GM23338 (cell line): Measurements from ENCODE around the gene RAB3GAP2. TPM values are rescaled to one million over a fixed set of nuclear protein-coding genes. Genes with fewer than 3 reads are reported as not detected.

ENCODE experiments used
- ATAC-seq: fragments of 200-7000 bp; cut with Tn5 transposase; 3 replicates; pipeline ENCODE4 v1.9.1; 2020
- DNase-seq: peaks from one replicate; pipeline ENCODE4 v3.0.0-alpha.2; 2015; ENCODE audit warnings: low spot score
- H2AFZ ChIP-seq: fragments of 200-600 bp; sonication (generic); 2 replicates; pipeline ENCODE4 v1.8.0; 2016; ENCODE audit warnings: antibody characterized with exemption, mild to moderate bottlenecking, moderate library complexity
- H3F3A ChIP-seq: fragments of 200-600 bp; sonication (generic); replicated peaks from 2 replicates; pipeline ENCODE4 v1.8.0; 2017; ENCODE audit warnings: antibody characterized with exemption, mixed run types, low read depth
- H3K27ac ChIP-seq: fragments of 200-600 bp; sonication (generic); 2 replicates; pipeline ENCODE4 v1.6.1; 2016; ENCODE audit warnings: low read depth
- H3K27me3 ChIP-seq: fragments of 200-600 bp; sonication (generic); 2 replicates; pipeline ENCODE4 v1.8.0; 2016; ENCODE audit warnings: mild to moderate bottlenecking, mixed run types, moderate library complexity; ENCODE audit not compliant: insufficient read depth
- H3K36me3 ChIP-seq: fragments of 200-600 bp; sonication (generic); 2 replicates; pipeline ENCODE4 v1.8.0; 2016; ENCODE audit warnings: mild to moderate bottlenecking; ENCODE audit not compliant: insufficient read depth
- H3K4me1 ChIP-seq: fragments of 200-600 bp; sonication (generic); 2 replicates; pipeline ENCODE4 v1.8.0; 2016; ENCODE audit warnings: mild to moderate bottlenecking, moderate library complexity; ENCODE audit not compliant: insufficient read depth
- H3K4me2 ChIP-seq: fragments of 200-600 bp; sonication (generic); 2 replicates; pipeline ENCODE4 v1.7.1; 2017; ENCODE audit warnings: mixed run types
- H3K4me3 ChIP-seq: fragments of 200-600 bp; sonication (generic); 2 replicates; pipeline ENCODE4 v1.6.1; 2016; ENCODE audit warnings: mixed run types
- H3K79me2 ChIP-seq: fragments of 200-600 bp; sonication (generic); replicated peaks from 2 replicates; pipeline ENCODE4 v1.8.0; 2017; ENCODE audit warnings: mild to moderate bottlenecking; ENCODE audit not compliant: insufficient read depth
- H3K9me2 ChIP-seq: fragments of 200-600 bp; sonication (generic); 2 replicates; pipeline ENCODE4 v1.8.0; 2017; ENCODE audit not compliant: insufficient read depth
- H4K20me1 ChIP-seq: fragments of 200-600 bp; sonication (generic); replicated peaks from 2 replicates; pipeline ENCODE4 v1.8.0; 2017; ENCODE audit warnings: mild to moderate bottlenecking; ENCODE audit not compliant: insufficient read depth
- H3K27ac Mint-ChIP-seq: 2 replicates; pipeline ENCODE4 v1.8.0; 2020; ENCODE audit warnings: inconsistent platforms, mild to moderate bottlenecking, moderate library complexity, mixed read lengths
- H3K27me3 Mint-ChIP-seq: 3 replicates; pipeline ENCODE4 v1.8.0; 2022; ENCODE audit warnings: low read depth, mild to moderate bottlenecking, moderate library complexity, mixed read lengths, inconsistent platforms; ENCODE audit not compliant: insufficient read depth, poor library complexity
- H3K36me3 Mint-ChIP-seq: 3 replicates; pipeline ENCODE4 v1.8.0; 2021; ENCODE audit warnings: low read depth, mild to moderate bottlenecking, inconsistent platforms, moderate library complexity, mixed read lengths
- H3K4me1 Mint-ChIP-seq: 3 replicates; pipeline ENCODE4 v1.8.0; 2020; ENCODE audit warnings: mild to moderate bottlenecking, inconsistent platforms, mixed read lengths
- H3K4me3 Mint-ChIP-seq: 3 replicates; pipeline ENCODE4 v1.8.0; 2021; ENCODE audit warnings: moderate library complexity, mild to moderate bottlenecking, inconsistent platforms, mixed read lengths
- H3K9me3 Mint-ChIP-seq: 3 replicates; pipeline ENCODE4 v1.8.0; 2020; ENCODE audit warnings: moderate library complexity, mild to moderate bottlenecking, inconsistent platforms, mixed read lengths
- CREB1 ChIP-seq: fragments of 250-450 bp; sonication (Bioruptor Pico); IDR thresholded peaks from 2 replicates; pipeline ENCODE4 v1.5.0; 2020; ENCODE audit warnings: low read depth, mild to moderate bottlenecking, moderate library complexity
- CTCF ChIP-seq, 2 experiments: fragments of 200-600 bp in 1 of 2; sonication (generic) in 1 of 2; conservative IDR thresholded peaks; 2 replicates each; pipeline versions ENCODE4 v1.5.1 to v1.6.1; 2016 to 2017; ENCODE audit warnings: antibody characterized with exemption in 2 of 2, low read depth in 2 of 2, mild to moderate bottlenecking in 2 of 2, moderate library complexity in 1 of 2
- ETS1 ChIP-seq: IDR thresholded peaks from 2 replicates; pipeline ENCODE4 v1.6.1; 2016; ENCODE audit warnings: antibody characterized with exemption
- EZH2phosphoT487 ChIP-seq: fragments of 200-600 bp; sonication (generic); IDR thresholded peaks from one replicate; pipeline ENCODE4 v1.8.1; 2018; ENCODE audit warnings: antibody characterized with exemption; ENCODE audit not compliant: unreplicated experiment
- JUNB ChIP-seq: IDR thresholded peaks from one replicate; pipeline ENCODE4 v1.6.1; 2016; ENCODE audit warnings: antibody characterized with exemption; ENCODE audit not compliant: unreplicated experiment
- NANOG ChIP-seq: IDR thresholded peaks from 2 replicates; pipeline ENCODE4 v1.6.1; 2016; ENCODE audit warnings: antibody characterized with exemption, borderline replicate concordance
- POLR2AphosphoS5 ChIP-seq: IDR thresholded peaks from 2 replicates; pipeline ENCODE4 v1.6.1; 2016; ENCODE audit warnings: antibody characterized with exemption, low read depth
- STAT1 ChIP-seq: IDR thresholded peaks from one replicate; pipeline ENCODE4 v1.6.1; 2016; ENCODE audit warnings: antibody characterized with exemption; ENCODE audit not compliant: unreplicated experiment
- ZNF114 ChIP-seq: fragments of 250-450 bp; sonication (Bioruptor Pico); IDR thresholded peaks from 2 replicates; pipeline ENCODE4 v1.5.0; 2020; ENCODE audit warnings: mild to moderate bottlenecking, moderate library complexity
- ZNF331 ChIP-seq: fragments of 250-450 bp; sonication (Bioruptor Pico); IDR thresholded peaks from 2 replicates; pipeline ENCODE4 v1.5.0; 2020; ENCODE audit warnings: low read depth, mild to moderate bottlenecking, moderate library complexity
- ZNF462 ChIP-seq: fragments of 250-450 bp; sonication (Bioruptor Pico); IDR thresholded peaks from 2 replicates; pipeline ENCODE4 v1.5.0; 2020; ENCODE audit warnings: mild to moderate bottlenecking, moderate library complexity
- polyA plus RNA-seq: library from polyadenylated mRNA; unstranded; fragments of >200 nt; fragmentation: Nextera tagmentation; extraction: Ambion mirVana; gene quantifications from 2 replicates; pipeline ENCODE4 v1.2.1, GENCODE V29; 2016
- total RNA-seq: library from RNA; depleted of rRNA; stranded (reverse); fragments of >200 nt; shearing (Covaris generic); gene quantifications from 2 replicates; pipeline ENCODE4 v1.2.3, GENCODE V29; 2014

The RAB3GAP2 gene
- total and polyA plus RNA-seq, 2 experiments from 2014 or later, result 19.4 to 44.6 TPM

GRCh38 chr1:220129479-220130210, 142.6 kb downstream of the RAB3GAP2 start:
- Mint-ChIP-seq H3K4me1 (peaks cover 2% of the 10 kb centered on the region; the same call in 2 of the 3 replicates), H3K27me3 (no peaks in the 10 kb centered on the region), H3K9me3 (no peaks in the 10 kb centered on the region), H3K27ac (no peak overlapping the region), H3K4me3 (no peak overlapping the region), H3K36me3 (peaks cover 35% of the 10 kb centered on the region)
- DNase-seq (no peak), ATAC-seq (no peak)
- TF ChIP-seq CTCF (conservative IDR thresholded peaks at IDR 0.05; ENCODE audit: low read depth in 2 of 2), result no peak
- no peak for TF ChIP-seq JUNB
- TF ChIP-seq ZNF331 (CRISPR knock-in tag), result no peak
- no peak for TF ChIP-seq ZNF114 (CRISPR knock-in tag)
- no peaks in the 10 kb centered on the region for H3K9me2 ChIP-seq
- no peaks in the 10 kb centered on the region; the same call in 1 of the 2 replicates for H3K79me2 ChIP-seq
- no peak overlapping the region for H3K27ac ChIP-seq
- H3K4me1 ChIP-seq, result no peaks in the 10 kb centered on the region
- 0 out of 2 replicates have a peak, but pooled peaks cover 3% of the 10 kb centered on the region for H4K20me1 ChIP-seq
- no peaks in the 10 kb centered on the region for H3F3A ChIP-seq
- H2AFZ ChIP-seq, result no peak overlapping the region
- H3K36me3 ChIP-seq, result peaks cover 8% of the 10 kb centered on the region
- no peaks in the 10 kb centered on the region for H3K27me3 ChIP-seq
- H3K4me3 ChIP-seq, result no peak overlapping the region
- H3K4me2 ChIP-seq, result no peak overlapping the region

GRCh38 chr1:220127076-220127475, 145.2 kb downstream of the RAB3GAP2 start:
- no peaks in the 10 kb centered on the region for H3K9me2 ChIP-seq
- H2AFZ ChIP-seq, result no peak overlapping the region
- peaks cover 7% of the 10 kb centered on the region; the same call in 2 of the 3 replicates for H3K4me1 Mint-ChIP-seq
- no peaks in the 10 kb centered on the region for H3F3A ChIP-seq
- no peak for ATAC-seq
- H4K20me1 ChIP-seq, result 0 out of 2 replicates have a peak, but pooled peaks cover 3% of the 10 kb centered on the region
- no peaks in the 10 kb centered on the region for H3K27me3 Mint-ChIP-seq
- H3K79me2 ChIP-seq, result no peaks in the 10 kb centered on the region; the same call in 1 of the 2 replicates
- no peaks in the 10 kb centered on the region; the same call in 1 of the 2 replicates for H3K36me3 ChIP-seq
- peaks cover 20% of the 10 kb centered on the region for H3K36me3 Mint-ChIP-seq
- peaks cover 5% of the 10 kb centered on the region; the same call in 1 of the 2 replicates for H3K4me1 ChIP-seq
- no peak overlapping the region for H3K4me2 ChIP-seq
- no peak for DNase-seq
- H3K27ac Mint-ChIP-seq, result no peak overlapping the region
- H3K4me3 ChIP-seq, result no peak overlapping the region
- H3K9me3 Mint-ChIP-seq, result no peaks in the 10 kb centered on the region
- no peak overlapping the region for H3K4me3 Mint-ChIP-seq
- no peaks in the 10 kb centered on the region for H3K27me3 ChIP-seq
- H3K27ac ChIP-seq, result no peak overlapping the region
- TF ChIP-seq NANOG, result no peak
- no peak for TF ChIP-seq ZNF331 (CRISPR knock-in tag)
- TF ChIP-seq ZNF114 (CRISPR knock-in tag), result no peak
- TF ChIP-seq POLR2AphosphoS5, result no peak
- TF ChIP-seq EZH2phosphoT487, result no peak
- TF ChIP-seq ETS1, result no peak
- TF ChIP-seq JUNB, result no peak
- no peak for TF ChIP-seq STAT1
- no peak for TF ChIP-seq CREB1
- TF ChIP-seq ZNF462 (CRISPR knock-in tag), result no peak
